Smooth muscle cell (in vitro differentiated cells): ENCODE data around the gene NCBP1. TPM values are rescaled to one million over a fixed set of nuclear protein-coding genes. Genes with fewer than 3 reads are reported as not detected.

ENCODE experiments used
- DNase-seq: peaks from one replicate; lab custom pipeline; 2025; ENCODE audit not compliant: unreplicated experiment; lab: John Stamatoyannopoulos, UW
- H2AFZ ChIP-seq: fragments of 200-600 bp; sonication (generic); 2 replicates; pipeline ENCODE4 v1.6.0; 2016; ENCODE audit warnings: antibody characterized with exemption, low read depth, mild to moderate bottlenecking
- H3F3A ChIP-seq: fragments of 200-600 bp; sonication (generic); 2 replicates; pipeline ENCODE4 v1.6.0; 2017; ENCODE audit warnings: antibody characterized with exemption, low read depth
- H3K27ac ChIP-seq: fragments of 200-600 bp; sonication (generic); 2 replicates; pipeline ENCODE4 v1.5.1; 2016; ENCODE audit warnings: low read depth, mild to moderate bottlenecking
- H3K27me3 ChIP-seq: fragments of 200-600 bp; sonication (generic); 2 replicates; pipeline ENCODE4 v1.6.1; 2016; ENCODE audit warnings: low read depth, mild to moderate bottlenecking
- H3K36me3 ChIP-seq: fragments of 200-600 bp; sonication (generic); 2 replicates; pipeline ENCODE4 v1.5.1; 2016; ENCODE audit warnings: low read depth
- H3K4me1 ChIP-seq: fragments of 200-600 bp; sonication (generic); 2 replicates; pipeline ENCODE4 v1.5.1; 2016; ENCODE audit warnings: low read depth
- H3K4me2 ChIP-seq: fragments of 200-600 bp; sonication (generic); 2 replicates; pipeline ENCODE4 v1.6.0; 2016; ENCODE audit warnings: mild to moderate bottlenecking
- H3K4me3 ChIP-seq: fragments of 200-600 bp; sonication (generic); 2 replicates; pipeline ENCODE4 v1.5.1; 2016; ENCODE audit warnings: mild to moderate bottlenecking
- H3K79me2 ChIP-seq: fragments of 200-600 bp; sonication (generic); 2 replicates; pipeline ENCODE4 v1.6.0; 2016; ENCODE audit warnings: low read depth, mild to moderate bottlenecking
- H3K9ac ChIP-seq: fragments of 200-600 bp; sonication (generic); 2 replicates; pipeline ENCODE4 v1.6.0; 2016; ENCODE audit warnings: low read depth
- H3K9me3 ChIP-seq: fragments of 200-600 bp; sonication (generic); replicated peaks from 2 replicates; pipeline ENCODE4 v1.5.1; 2016; ENCODE audit warnings: low read depth
- H4K20me1 ChIP-seq: fragments of 200-600 bp; sonication (generic); 2 replicates; pipeline ENCODE4 v1.6.0; 2016; ENCODE audit warnings: low read depth
- CTCF ChIP-seq: fragments of 200-600 bp; sonication (generic); IDR thresholded peaks from 2 replicates; pipeline ENCODE4 v1.5.1; 2017; ENCODE audit warnings: borderline replicate concordance, mild to moderate bottlenecking, antibody characterized with exemption; ENCODE audit not compliant: insufficient read depth, poor library complexity, severe bottlenecking
- WGBS: methylation state at CpG from one replicate; pipeline ENCODE4 v1.1.7; 2016; ENCODE audit warnings: low lambda C conversion rate; 5-methylcytosine and 5-hydroxymethylcytosine counted together
- polyA plus RNA-seq: library from polyadenylated mRNA; unstranded; fragments of >200 nt; fragmentation: Nextera tagmentation; extraction: Ambion mirVana; gene quantifications from 2 replicates; pipeline ENCODE4 v1.2.1, GENCODE V29; 2016
- total RNA-seq: library from RNA; depleted of rRNA; stranded (reverse); fragments of >200 nt; gene quantifications from 2 replicates; pipeline ENCODE4 v1.2.3, GENCODE V29; 2014

The NCBP1 gene
- total and polyA plus RNA-seq, 2 experiments from 2014 or later = 21.2 to 29.5 TPM

GRCh38 chr9:97689401-97690180 lies 56.0 kb downstream of the NCBP1 start:
- Histone ChIP-seq H3K79me2 (peaks cover 11% of the 10 kb centered on the region), H3K4me3 (no peak overlapping the region), H2AFZ (no peak overlapping the region), H4K20me1 (peaks cover 25% of the 10 kb centered on the region), H3K4me2 (no peak overlapping the region), H3K9me3 (no peaks in the 10 kb centered on the region), H3F3A (no peaks in the 10 kb centered on the region), H3K27ac (no peak overlapping the region), H3K4me1 (no peaks in the 10 kb centered on the region), H3K27me3 (no peaks in the 10 kb centered on the region), H3K9ac (no peak overlapping the region), H3K36me3 (peaks cover 15% of the 10 kb centered on the region)
- no peak for TF ChIP-seq CTCF
- no peak for DNase-seq
- 82% methylated on average over 4 of the region's 4 CpGs for whole genome bisulfite sequencing

GRCh38 chr9:97694769-97695168 lies 61.1 kb downstream of the NCBP1 start:
- Histone ChIP-seq H3K9ac (no peak overlapping the region), H2AFZ (no peak overlapping the region), H3K4me2 (peak overlapping the region; percentile 99), H3K27me3 (no peaks in the 10 kb centered on the region), H3K79me2 (peaks cover 26% of the 10 kb centered on the region), H4K20me1 (peaks cover 27% of the 10 kb centered on the region), H3K4me3 (peak overlapping the region; percentile 68), H3K27ac (no peak overlapping the region), H3K4me1 (peaks cover 16% of the 10 kb centered on the region), H3K36me3 (peaks cover 3% of the 10 kb centered on the region), H3K9me3 (no peaks in the 10 kb centered on the region), H3F3A (no peaks in the 10 kb centered on the region)
- 95% methylated on average over 7 of the region's 7 CpGs for WGBS
- TF ChIP-seq CTCF = no peak
- DNase-seq = no peak

- H3K4me2 ChIP-seq = peak overlapping the region; percentile 99
- H3K27me3 ChIP-seq = no peaks in the 10 kb centered on the region
- H3K79me2 ChIP-seq = peaks cover 26% of the 10 kb centered on the region
- H4K20me1 ChIP-seq = peaks cover 25% of the 10 kb centered on the region
- no peak overlapping the region for H2AFZ ChIP-seq
- DNase-seq = no peak
- peak overlapping the region; percentile 68 for H3K4me3 ChIP-seq
- WGBS = 86% methylated on average over 3 of the region's 3 CpGs
- no peak overlapping the region for H3K9ac ChIP-seq
- no peak for TF ChIP-seq CTCF
- peaks cover 3% of the 10 kb centered on the region for H3K36me3 ChIP-seq
- no peak overlapping the region for H3K27ac ChIP-seq
- H3K4me1 ChIP-seq = peaks cover 16% of the 10 kb centered on the region
- no peaks in the 10 kb centered on the region for H3K9me3 ChIP-seq
- no peaks in the 10 kb centered on the region for H3F3A ChIP-seq
These were observed 61.8 kb downstream of the NCBP1 start for GRCh38 chr9:97695390-97695789.
